Measurements from ENCODE around the gene CFAP58. TPM values are rescaled to one million over a fixed set of nuclear protein-coding genes. Genes with fewer than 3 reads are reported as not detected.
A peak's percentile ranks its signal among the peaks of the same experiment; 100 is the strongest.

CFAP58 gene
- total RNA-seq, 1 experiment from 2014 or later, result not detected

GRCh38 chr10:104334965-104335650 lies 18.5 kb upstream of the CFAP58 start:
- no peak overlapping the region for H3K4me3 Mint-ChIP-seq (ENCODE audit: low read depth, unreplicated experiment)

GRCh38 chr10:104336821-104337467 lies 16.7 kb upstream of the CFAP58 start:
- Mint-ChIP-seq H3K4me3 (ENCODE audit: low read depth, unreplicated experiment) (peak overlapping the region; percentile 99), H3K4me1 (ENCODE audit: low read depth, unreplicated experiment) (peaks cover 13% of the 10 kb centered on the region), H3K36me3 (ENCODE audit: insufficient read depth, unreplicated experiment) (peaks cover 14% of the 10 kb centered on the region), H3K27me3 (ENCODE audit: unreplicated experiment) (peaks cover 28% of the 10 kb centered on the region), H3K9me3 (ENCODE audit: low read depth, unreplicated experiment) (no peaks in the 10 kb centered on the region), H3K27ac (ENCODE audit: unreplicated experiment) (no peak overlapping the region)
- TSS peak; percentile 81 for BruUV-seq (replicated peaks)
- no peak for TF ChIP-seq CTCF (IDR thresholded peaks at IDR 0.05; ENCODE audit: unreplicated experiment)
- no peak for DNase-seq
- intact Hi-C loops (cut with micrococcal nuclease; ENCODE audit: unreplicated experiment), result no loop called here
- CTCF ChIA-PET, result interaction anchor here (0.7 to 2.3 kb wide), 2 partner anchors 31 to 1512 kb away, joined by 4 to 13 read pairs; no protein-coding TSS in a partner anchor

More at GRCh38 chr10:104334965-104335650, 18.5 kb upstream of the CFAP58 start:
- no peak for TF ChIP-seq CTCF (IDR thresholded peaks at IDR 0.05; ENCODE audit: unreplicated experiment)
- Mint-ChIP-seq H3K27ac (ENCODE audit: unreplicated experiment) (no peak overlapping the region), H3K4me1 (ENCODE audit: low read depth, unreplicated experiment) (peaks cover 20% of the 10 kb centered on the region), H3K9me3 (ENCODE audit: low read depth, unreplicated experiment) (no peaks in the 10 kb centered on the region), H3K27me3 (ENCODE audit: unreplicated experiment) (peaks cover 21% of the 10 kb centered on the region), H3K36me3 (ENCODE audit: insufficient read depth, unreplicated experiment) (peaks cover 14% of the 10 kb centered on the region)
- CTCF ChIA-PET, result no interaction called here
- no TSS peak for BruUV-seq (replicated peaks)
- DNase-seq, result no peak
- intact Hi-C loops (cut with micrococcal nuclease; ENCODE audit: unreplicated experiment), result no loop called here

- peak overlapping the region; percentile 99 for H3K4me3 Mint-ChIP-seq (ENCODE audit: low read depth, unreplicated experiment)
- H3K9me3 Mint-ChIP-seq (ENCODE audit: low read depth, unreplicated experiment), result no peaks in the 10 kb centered on the region
- CTCF ChIA-PET, result interaction anchor here (1.2 to 2.3 kb wide), 2 partner anchors 32 to 63 kb away, joined by 4 to 13 read pairs; no protein-coding TSS in a partner anchor
- intact Hi-C loops (cut with micrococcal nuclease; ENCODE audit: unreplicated experiment), result no loop called here
- no TSS peak for BruUV-seq (replicated peaks)
- peaks cover 14% of the 10 kb centered on the region for H3K36me3 Mint-ChIP-seq (ENCODE audit: insufficient read depth, unreplicated experiment)
- H3K4me1 Mint-ChIP-seq (ENCODE audit: low read depth, unreplicated experiment), result peaks cover 13% of the 10 kb centered on the region
- peaks cover 28% of the 10 kb centered on the region for H3K27me3 Mint-ChIP-seq (ENCODE audit: unreplicated experiment)
- no peak overlapping the region for H3K27ac Mint-ChIP-seq (ENCODE audit: unreplicated experiment)
- DNase-seq, result peak; percentile 18
- no peak for TF ChIP-seq CTCF (IDR thresholded peaks at IDR 0.05; ENCODE audit: unreplicated experiment)
Observed at GRCh38 chr10:104337521-104337984, 16.1 kb upstream of the CFAP58 start.

GRCh38 chr10:104337985-104338735 lies 15.5 kb upstream of the CFAP58 start, which contains the start of gene ITPRIP:
Gene ITPRIP (minus strand): TSS chr10:104338465. CDS start chr10:104316051, 22,414 bp downstream.
- peaks cover 28% of the 10 kb centered on the region for H3K27me3 Mint-ChIP-seq (ENCODE audit: unreplicated experiment)
- CTCF ChIA-PET, result interaction anchor here (1.2 to 2.3 kb wide), 2 partner anchors 32 to 63 kb away, joined by 4 to 13 read pairs; no protein-coding TSS in a partner anchor
- peak within 1 kb of the TSS; percentile 99 for H3K4me3 Mint-ChIP-seq (ENCODE audit: low read depth, unreplicated experiment)
- no TSS peak for BruUV-seq (replicated peaks)
- no peak for TF ChIP-seq CTCF (IDR thresholded peaks at IDR 0.05; ENCODE audit: unreplicated experiment)
- peaks cover 13% of the 10 kb centered on the region for H3K4me1 Mint-ChIP-seq (ENCODE audit: low read depth, unreplicated experiment)
- no peaks in the 10 kb centered on the region for H3K9me3 Mint-ChIP-seq (ENCODE audit: low read depth, unreplicated experiment)
- H3K27ac Mint-ChIP-seq (ENCODE audit: unreplicated experiment), result peak within 1 kb of the TSS; percentile 88
- DNase-seq, result peak; percentile 39
- peaks cover 14% of the 10 kb centered on the region for H3K36me3 Mint-ChIP-seq (ENCODE audit: insufficient read depth, unreplicated experiment)
- intact Hi-C loops (cut with micrococcal nuclease; ENCODE audit: unreplicated experiment), result no loop called here

All from Calu3 (cell line).